Gastroesophageal sphincter (tissue), 4 donors: ENCODE results near the gene OR1I1. TPM values are rescaled to one million over a fixed set of nuclear protein-coding genes. Genes with fewer than 3 reads are reported as not detected.

Source experiments
- ATAC-seq: fragments of 150-250 bp; one replicate; pipeline ENCODE4 v1.9.1; 2016; ENCODE audit warnings: mild to moderate bottlenecking, moderate library complexity
- H3K27ac ChIP-seq, 4 donors: fragments of 200-600 bp; sonication (generic) in 3 of 4; 1 replicate in 3 of 4; 2 replicates in 1 of 4; pipeline ENCODE4 v1.5.1; 2016 to 2019
- H3K27me3 ChIP-seq: fragments of 200-600 bp; sonication (generic); one replicate; pipeline ENCODE4 v1.5.1; 2019
- H3K36me3 ChIP-seq, 2 donors: fragments of 200-600 bp; sonication (generic); one replicate each; pipeline ENCODE4 v1.5.1; 2019; ENCODE audit warnings: control low read depth in 1 of 2
- H3K4me1 ChIP-seq, 3 donors: fragments of 200-600 bp; sonication (generic); 1 replicate in 2 of 3; 2 replicates in 1 of 3; pipeline ENCODE4 v1.5.1; 2016 to 2019; ENCODE audit warnings: control low read depth in 2 of 3
- H3K4me3 ChIP-seq, 2 donors: fragments of 200-600 bp; sonication (generic); one replicate each; pipeline ENCODE4 v1.5.1; 2019; ENCODE audit warnings: mild to moderate bottlenecking in 1 of 2, moderate library complexity in 1 of 2
- H3K9me3 ChIP-seq, 3 donors: fragments of 200-600 bp; sonication (generic); one replicate each; pipeline ENCODE4 v1.5.1; 2017 to 2019; ENCODE audit warnings: control low read depth in 2 of 3
- EP300 ChIP-seq: sonication (generic); formaldehyde crosslinking; IDR thresholded peaks from one replicate; pipeline ENCODE4 v1.6.1; 2017; ENCODE audit warnings: antibody characterized with exemption, mild to moderate bottlenecking
- POLR2A ChIP-seq, 2 donors: fragments of 450-650 bp; IDR thresholded peaks; one replicate each; pipeline ENCODE4 v1.6.1; 2017; ENCODE audit warnings: antibody characterized with exemption in 2 of 2, mild to moderate bottlenecking in 2 of 2, moderate library complexity in 1 of 2
- POLR2AphosphoS5 ChIP-seq: sonication (generic); formaldehyde crosslinking; IDR thresholded peaks from one replicate; pipeline ENCODE4 v1.6.1; 2017; ENCODE audit warnings: antibody characterized with exemption
- WGBS, 2 donors: methylation state at CpG; one replicate each; pipeline ENCODE4 v1.1.5; 2018; ENCODE audit warnings: low coverage in 1 of 2; 5-methylcytosine and 5-hydroxymethylcytosine counted together
- total RNA-seq, 4 donors: library from RNA; depleted of rRNA; stranded (reverse); fragments of >200 nt; gene quantifications; one replicate each; pipeline ENCODE4 v1.1.0, GENCODE V29; 2016
- TF ChIP-seq, protein P1 (sequence below), 4 experiments: fragments of 200-600 bp in 2 of 4; fragments of 450-650 bp in 2 of 4; sonication (generic) in 1 of 4; IDR thresholded peaks; one replicate each; pipeline ENCODE4 v1.5.1; 2017 to 2019; ENCODE audit warnings: antibody characterized with exemption in 4 of 4, mild to moderate bottlenecking in 2 of 4, moderate library complexity in 2 of 4

Gene OR1I1
- total RNA-seq, 4 donors from 2014 or later = not detected

- H3K27ac ChIP-seq = no peak overlapping the region
- TF ChIP-seq POLR2AphosphoS5 = no peak
- no peak for TF ChIP-seq EP300
- TF ChIP-seq POLR2A (IDR thresholded peaks at IDR 0.05) = no peak
- TF ChIP-seq, protein P1, sequence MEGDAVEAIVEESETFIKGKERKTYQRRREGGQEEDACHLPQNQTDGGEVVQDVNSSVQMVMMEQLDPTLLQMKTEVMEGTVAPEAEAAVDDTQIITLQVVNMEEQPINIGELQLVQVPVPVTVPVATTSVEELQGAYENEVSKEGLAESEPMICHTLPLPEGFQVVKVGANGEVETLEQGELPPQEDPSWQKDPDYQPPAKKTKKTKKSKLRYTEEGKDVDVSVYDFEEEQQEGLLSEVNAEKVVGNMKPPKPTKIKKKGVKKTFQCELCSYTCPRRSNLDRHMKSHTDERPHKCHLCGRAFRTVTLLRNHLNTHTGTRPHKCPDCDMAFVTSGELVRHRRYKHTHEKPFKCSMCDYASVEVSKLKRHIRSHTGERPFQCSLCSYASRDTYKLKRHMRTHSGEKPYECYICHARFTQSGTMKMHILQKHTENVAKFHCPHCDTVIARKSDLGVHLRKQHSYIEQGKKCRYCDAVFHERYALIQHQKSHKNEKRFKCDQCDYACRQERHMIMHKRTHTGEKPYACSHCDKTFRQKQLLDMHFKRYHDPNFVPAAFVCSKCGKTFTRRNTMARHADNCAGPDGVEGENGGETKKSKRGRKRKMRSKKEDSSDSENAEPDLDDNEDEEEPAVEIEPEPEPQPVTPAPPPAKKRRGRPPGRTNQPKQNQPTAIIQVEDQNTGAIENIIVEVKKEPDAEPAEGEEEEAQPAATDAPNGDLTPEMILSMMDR (IDR thresholded peaks at IDR 0.05) = no peak
- no peak for ATAC-seq
- H3K36me3 ChIP-seq = peaks cover 0 to 5% of the 10 kb centered on the region in 2 donors
- no peak overlapping the region for H3K4me3 ChIP-seq
- WGBS, 2 donors = 83 to 100% methylated on average over 1 of the region's 1 CpG
- peaks cover 0 to 20% (median 5%) of the 10 kb centered on the region in 3 donors for H3K4me1 ChIP-seq
- no peaks in the 10 kb centered on the region for H3K27me3 ChIP-seq
- peaks cover 0 to 23% (median 0%) of the 10 kb centered on the region in 3 donors for H3K9me3 ChIP-seq
These were observed 22.0 kb downstream of the OR1I1 start for GRCh38 chr19:15104003-15104402.

GRCh38 chr19:15104411-15104810, 22.4 kb downstream of the OR1I1 start:
- H3K27me3 ChIP-seq = no peaks in the 10 kb centered on the region
- no peak for TF ChIP-seq POLR2AphosphoS5
- no peak for TF ChIP-seq EP300
- TF ChIP-seq, protein P1 (IDR thresholded peaks at IDR 0.05) = no peak
- TF ChIP-seq POLR2A (IDR thresholded peaks at IDR 0.05) = no peak
- no peak for ATAC-seq
- H3K4me1 ChIP-seq = peaks cover 0 to 23% (median 5%) of the 10 kb centered on the region in 3 donors
- H3K9me3 ChIP-seq = peaks cover 0 to 23% (median 0%) of the 10 kb centered on the region in 3 donors
- H3K27ac ChIP-seq = no peak overlapping the region
- H3K36me3 ChIP-seq = peaks cover 0 to 9% of the 10 kb centered on the region in 2 donors
- WGBS, 2 donors = 100% methylated on average over 1 of the region's 1 CpG; no CpG with 5 or more reads in 1 of the 2 donors
- H3K4me3 ChIP-seq = no peak overlapping the region

DNA sequence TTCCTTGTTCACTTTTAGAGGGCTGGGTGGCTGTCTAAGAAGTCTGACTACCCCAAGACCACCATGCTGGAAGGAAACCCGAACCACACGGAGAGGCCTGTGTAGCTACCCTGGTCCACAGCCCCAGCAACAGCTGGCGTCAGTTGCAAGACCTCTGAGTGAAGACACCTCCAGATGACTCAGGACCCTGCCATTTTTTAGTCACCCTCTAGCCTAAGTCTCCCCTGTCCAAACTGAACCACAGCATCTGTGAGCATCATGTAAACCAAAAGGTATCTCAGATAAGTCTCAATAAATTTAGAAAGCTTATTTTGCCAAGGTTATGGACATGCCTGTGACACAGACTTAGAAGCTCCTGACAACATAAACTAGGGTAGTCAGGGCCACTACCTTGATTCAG, 23.0 kb downstream of the OR1I1 start:
- Histone ChIP-seq H3K27ac (no peak overlapping the region), H3K27me3 (no peaks in the 10 kb centered on the region), H3K36me3 (peaks cover 0 to 16% of the 10 kb centered on the region in 2 donors), H3K4me1 (peaks cover 0 to 23% (median 5%) of the 10 kb centered on the region in 3 donors), H3K4me3 (no peak overlapping the region), H3K9me3 (peaks cover 0 to 23% (median 0%) of the 10 kb centered on the region in 3 donors)
- no peak for TF ChIP-seq POLR2A (IDR thresholded peaks at IDR 0.05)
- no peak for TF ChIP-seq EP300
- TF ChIP-seq, protein P1 (IDR thresholded peaks at IDR 0.05) = no peak
- TF ChIP-seq POLR2AphosphoS5 = no peak
- ATAC-seq = no peak
- 91 to 94% methylated on average over 3 of the region's 3 CpGs for WGBS, 2 donors

- Histone ChIP-seq H3K9me3 (peaks cover 0 to 23% (median 0%) of the 10 kb centered on the region in 3 donors), H3K36me3 (peaks cover 0 to 39% of the 10 kb centered on the region in 2 donors), H3K27me3 (no peaks in the 10 kb centered on the region), H3K4me1 (peaks cover 0 to 23% (median 5%) of the 10 kb centered on the region in 3 donors), H3K27ac (peak within 1 kb of the TSS; percentile 87 to 97 (median 93)), H3K4me3 (peak within 1 kb of the TSS; percentile 97)
- 0% methylated on average over 2 to 9 of the region's 78 CpGs for WGBS, 2 donors
- TF ChIP-seq, protein P1 (IDR thresholded peaks at IDR 0.05) = no peak
- TF ChIP-seq EP300 = no peak
- peak; percentile 35 for TF ChIP-seq POLR2AphosphoS5
- TF ChIP-seq POLR2A (IDR thresholded peaks at IDR 0.05) = peak; percentile 71 to 74
- ATAC-seq = peak; percentile 84
These were observed 25.3 kb downstream of the OR1I1 start, which contains the start of gene SYDE1 for GRCh38 chr19:15107061-15108010. TSS of gene SYDE1 (plus strand) at chr19:15107401. CDS start at chr19:15107434, 33 bp downstream.
